K562 (cell line): ENCODE results near the gene TOM1L2. TPM values are rescaled to one million over a fixed set of nuclear protein-coding genes. Genes with fewer than 3 reads are reported as not detected.

Experiments
- ATAC-seq: fragments of 200-7000 bp; cut with Tn5 transposase; 3 replicates; pipeline ENCODE4 v1.9.1; 2020; ENCODE audit warnings: moderate library complexity
- BruUV-seq: library from RNA; stranded (reverse); fragments of 400-500 nt; replicated peaks from 2 replicates; lab custom pipeline; 2021; lab: Mats Ljungman, UMichigan
- CTCF ChIA-PET: fragments of 300-600 bp; formaldehyde crosslinking; extraction: SDS; loops from one replicate; lab custom pipeline; 2021; ENCODE audit warnings: low intra/inter-chr PET ratio; lab: Yijun Ruan, JAX
- POLR2A ChIA-PET: fragments of 300-600, 350-650 bp; sonication (Branson Sonifier 250); formaldehyde crosslinking; extraction: SDS; loops from one replicate; lab custom pipeline; 2021; ENCODE audit warnings: antibody characterized with exemption, inconsistent platforms; lab: Yijun Ruan, JAX
- DNase-seq, 4 experiments: peaks; one replicate each; pipeline versions ENCODE4 v3.0.0 to v3.0.0-alpha.2; 2011 to 2018; ENCODE audit warnings: low spot score in 3 of 4, mixed read lengths in 3 of 4; ENCODE audit errors: extremely low read depth in 1 of 4
- FAIRE-seq: peaks from 2 replicates; lab custom pipeline; 2011; peaks lifted over from hg19 to GRCh38; lab: Jason Lieb, UNC
- H2AFZ ChIP-seq: 2 replicates; pipeline ENCODE4 v1.6.0; 2011; ENCODE audit warnings: low read depth, low read length, control low read depth, inconsistent platforms
- H3K27ac ChIP-seq: fragments of 200-600 bp; 3 replicates; pipeline ENCODE4 v1.8.0; 2011; ENCODE audit warnings: low read depth, mild to moderate bottlenecking, control low read depth, inconsistent platforms, low read length, moderate library complexity, mixed read lengths; ENCODE audit errors: extremely low read depth
- H3K27me3 ChIP-seq, 2 experiments: fragments of 300-600 bp in 1 of 2; 2 replicates in 1 of 2; 3 replicates in 1 of 2; pipeline versions ENCODE4 v1.6.0 to v1.8.0; 2011; ENCODE audit warnings: inconsistent platforms in 2 of 2, low read length in 2 of 2, mild to moderate bottlenecking in 1 of 2, mixed read lengths in 1 of 2, moderate library complexity in 1 of 2; ENCODE audit not compliant: control insufficient read depth in 2 of 2, insufficient read depth in 2 of 2
- H3K36me3 ChIP-seq: fragments of 300-600 bp; 3 replicates; pipeline ENCODE4 v1.8.0; 2011; ENCODE audit warnings: mild to moderate bottlenecking, low read length, inconsistent platforms; ENCODE audit not compliant: control insufficient read depth, insufficient read depth
- H3K4me1 ChIP-seq, 2 experiments: fragments of 200-600 bp in 1 of 2; replicated peaks in 1 of 2; 2 replicates in 1 of 2; 3 replicates in 1 of 2; pipeline versions ENCODE4 v1.5.1 to v1.8.0; 2011; ENCODE audit warnings: inconsistent platforms in 2 of 2, low read length in 2 of 2, mild to moderate bottlenecking in 1 of 2, mixed read lengths in 1 of 2, moderate library complexity in 1 of 2; ENCODE audit not compliant: control insufficient read depth in 2 of 2, insufficient read depth in 2 of 2
- H3K4me2 ChIP-seq: 2 replicates; pipeline ENCODE4 v1.6.1; 2011; ENCODE audit warnings: low read length, control low read depth, inconsistent platforms, mixed read lengths; ENCODE audit not compliant: insufficient read depth
- H3K4me3 ChIP-seq: fragments of 200-600 bp; sonication (generic), shearing (Covaris generic); 2 replicates; pipeline ENCODE4 v1.5.1; 2016; ENCODE audit warnings: control low read depth, inconsistent platforms
- H3K79me2 ChIP-seq: fragments of 200-600 bp; 3 replicates; pipeline ENCODE4 v1.8.0; 2011; ENCODE audit warnings: low read length, inconsistent platforms; ENCODE audit not compliant: control insufficient read depth, insufficient read depth
- H3K9ac ChIP-seq, 2 experiments: 2 replicates each; pipeline versions ENCODE4 v1.6.0 to v1.6.1; 2011; ENCODE audit warnings: low read depth in 2 of 2, low read length in 2 of 2, control low read depth in 1 of 2, inconsistent platforms in 1 of 2, mild to moderate bottlenecking in 1 of 2, mixed read lengths in 1 of 2; ENCODE audit not compliant: insufficient read depth in 1 of 2
- H3K9me1 ChIP-seq: one replicate; pipeline ENCODE4 v1.6.0; 2011; ENCODE audit warnings: inconsistent platforms, mild to moderate bottlenecking, low read length, moderate library complexity; ENCODE audit not compliant: control insufficient read depth, insufficient read depth
- H3K9me3 ChIP-seq: replicated peaks from 2 replicates; pipeline ENCODE4 v1.5.1; 2011; ENCODE audit warnings: low read depth, low read length, inconsistent platforms; ENCODE audit not compliant: control insufficient read depth, insufficient read depth
- H4K20me1 ChIP-seq: replicated peaks from 2 replicates; pipeline ENCODE4 v1.6.1; 2011; ENCODE audit warnings: low read length, inconsistent platforms, mixed read lengths; ENCODE audit not compliant: control insufficient read depth, insufficient read depth
- ELF2 ChIP-seq: fragments of 250-450 bp; sonication (Bioruptor Pico); IDR thresholded peaks from 2 replicates; pipeline ENCODE4 v1.5.0; 2021; ENCODE audit warnings: mild to moderate bottlenecking
- NR4A1 ChIP-seq, 2 experiments: fragments of 250-450 bp in 1 of 2; fragments of 450-650 bp in 1 of 2; sonication (Bioruptor Pico) in 1 of 2; IDR thresholded peaks; 2 replicates each; pipeline versions ENCODE4 v1.4.0 to v1.6.1; 2016 to 2020; ENCODE audit warnings: mild to moderate bottlenecking in 2 of 2, missing compliant biosample characterization in 1 of 2, missing genetic modification characterization in 1 of 2, moderate library complexity in 1 of 2
- PYGO2 ChIP-seq: fragments of 450-650 bp; IDR thresholded peaks from 2 replicates; pipeline ENCODE4 v1.6.1; 2016; ENCODE audit warnings: mild to moderate bottlenecking, missing genetic modification characterization, moderate library complexity, missing compliant biosample characterization
- REST ChIP-seq, 2 experiments: fragments of 450-650 bp; formaldehyde crosslinking in 1 of 2; IDR thresholded peaks; 2 replicates each; pipeline versions ENCODE4 v1.4.0 to v1.6.1; 2014 to 2020; ENCODE audit warnings: mild to moderate bottlenecking in 2 of 2, borderline replicate concordance in 1 of 2, low read depth in 1 of 2
- RFX1 ChIP-seq: fragments of 450-650 bp; IDR thresholded peaks from 2 replicates; pipeline ENCODE4 v1.6.1; 2016; ENCODE audit warnings: mild to moderate bottlenecking, moderate library complexity
- WGBS: fragments of 100-300 bp; shearing (Covaris generic); methylation state at CpG from one replicate; pipeline ENCODE4 v1.1.6; 2016; ENCODE audit warnings: low coverage, mixed read lengths; ENCODE audit not compliant: insufficient coverage; ENCODE audit errors: missing lambda C conversion rate; 5-methylcytosine and 5-hydroxymethylcytosine counted together
- in situ Hi-C: fragments of 300-500 bp; cut with MboI; formaldehyde crosslinking; loops from 4 replicates; pipeline ENCODE4 v1.15.0; 2018; ENCODE audit warnings: inconsistent platforms, mixed read lengths
- intact Hi-C: fragments of 100-400 bp; cut with micrococcal nuclease; formaldehyde crosslinking; loops from 2 replicates; pipeline ENCODE4 v1.14.2; 2022
- polyA plus RNA-seq, 8 experiments: library from polyadenylated mRNA; depleted of rRNA in 4 of 8; stranded (reverse) in 5 of 8; unstranded in 3 of 8; fragments of >200 nt; fragmentation: Nextera tagmentation in 2 of 8; fragmentation: Illumina TruSeq in 1 of 8; extraction: Ambion mirVana in 2 of 8; extraction: Trizol in 1 of 8; gene quantifications; 2 replicates each; pipeline versions ENCODE4 v1.2.1 to v1.2.3, GENCODE V29; 2011 to 2014; ENCODE audit warnings: inconsistent platforms in 1 of 8, missing spikeins in 1 of 8
- total RNA-seq, 7 experiments: library from RNA; depleted of rRNA in 6 of 7; stranded (reverse); fragments of >200 nt in 6 of 7; fragmentation: Illumina TruSeq in 2 of 7; extraction: Trizol in 2 of 7; gene quantifications; 2 replicates each; pipeline versions ENCODE4 v1.2.1 to v1.2.3, GENCODE V29; 2011 to 2021; ENCODE audit warnings: low replicate concordance in 1 of 7

TOM1L2 gene
- total and polyA plus RNA-seq, 9 of the 15 experiments (the other 6 are each of a cell fraction or from before 2014, with no cell fraction given): 0.07 to 6.0 (median 2.5) TPM

- ATAC-seq (peak; percentile 43; the same call in 2 of the 3 replicates), DNase-seq (no peak), FAIRE-seq (no peak)
- Histone ChIP-seq H3K9me3 (no peaks in the 10 kb centered on the region), H3K4me3 (no peak overlapping the region), H3K4me1 (peaks cover 31% of the 10 kb centered on the region in 2 experiments; a peak in 4 of 5 replicates), H3K9me1 (no peaks in the 10 kb centered on the region), H3K36me3 (no peaks in the 10 kb centered on the region), H3K79me2 (no peaks in the 10 kb centered on the region), H3K9ac (no peak overlapping the region), H4K20me1 (no peaks in the 10 kb centered on the region), H2AFZ (no peak overlapping the region; the same call in 1 of the 2 replicates), H3K27ac (peak overlapping the region; percentile 30; the same call in 2 of the 3 replicates), H3K27me3 (no peaks in the 10 kb centered on the region), H3K4me2 (no peak overlapping the region)
- in situ Hi-C loops: no loop called here
- BruUV-seq: no TSS peak
- ChIA-PET CTCF (no interaction called here), POLR2A (interaction anchor here (0.6 to 0.7 kb wide), 2 partner anchors 26 to 319 kb away, joined by 3 read pairs; partner anchors contain the start of gene PEMT)
- intact Hi-C loops: loop anchor here (10.0 kb wide), 1 partner anchor 236 kb away; no protein-coding TSS in a partner anchor
- WGBS: 64% methylated on average over 7 of the region's 10 CpGs
- peak; percentile 53 for TF ChIP-seq RFX1
- TF ChIP-seq PYGO2 (tag): no peak
- TF ChIP-seq REST (IDR thresholded peaks at IDR 0.05; ENCODE audit: borderline replicate concordance): peak; percentile 26; the same call in 1 of the 2 replicates
- no peak for TF ChIP-seq REST (CRISPR knock-in tag; IDR thresholded peaks at IDR 0.05; ENCODE audit: low read depth)
- no peak for TF ChIP-seq ELF2 (CRISPR knock-in tag)
- TF ChIP-seq NR4A1 (CRISPR knock-in tag; IDR thresholded peaks at IDR 0.05): no peak
- TF ChIP-seq NR4A1 (tag; IDR thresholded peaks at IDR 0.05): no peak
These were observed 61.1 kb downstream of the TOM1L2 start for GRCh38 chr17:17911001-17911613.
